GM23248 (cell line): ENCODE measurements around the gene AKT3. TPM values are rescaled to one million over a fixed set of nuclear protein-coding genes. Genes with fewer than 3 reads are reported as not detected.
"Not testable (repeated sequence)": the region's sequence is repeated elsewhere in the genome, so short reads cannot be mapped to it uniquely, and the experiment has no call there.

ENCODE experiments used
- DNase-seq: peaks from one replicate; pipeline ENCODE4 v3.0.0-alpha.2; 2015
- H2AFZ ChIP-seq: fragments of 200-600 bp; sonication (generic); 2 replicates; pipeline ENCODE4 v1.6.1; 2016; ENCODE audit warnings: antibody characterized with exemption
- H3F3A ChIP-seq: fragments of 200-600 bp; sonication (generic); 2 replicates; pipeline ENCODE4 v1.6.1; 2016; ENCODE audit warnings: mild to moderate bottlenecking, antibody characterized with exemption, mixed run types; ENCODE audit not compliant: insufficient read depth
- H3K27ac ChIP-seq: fragments of 200-600 bp; sonication (generic); 2 replicates; pipeline ENCODE4 v1.5.1; 2016; ENCODE audit warnings: mild to moderate bottlenecking
- H3K27me3 ChIP-seq: fragments of 200-600 bp; sonication (generic); replicated peaks from 2 replicates; pipeline ENCODE4 v1.6.1; 2016; ENCODE audit warnings: mild to moderate bottlenecking; ENCODE audit not compliant: insufficient read depth
- H3K36me3 ChIP-seq: fragments of 200-600 bp; sonication (generic); 2 replicates; pipeline ENCODE4 v1.6.1; 2016; ENCODE audit warnings: low read depth, mild to moderate bottlenecking
- H3K4me1 ChIP-seq: fragments of 200-600 bp; sonication (generic); 2 replicates; pipeline ENCODE4 v1.6.1; 2016; ENCODE audit warnings: mild to moderate bottlenecking; ENCODE audit not compliant: insufficient read depth
- H3K4me2 ChIP-seq: fragments of 200-600 bp; sonication (generic); one replicate; pipeline ENCODE4 v1.6.1; 2016; ENCODE audit warnings: mild to moderate bottlenecking; ENCODE audit not compliant: unreplicated experiment
- H3K4me3 ChIP-seq: fragments of 200-600 bp; sonication (generic); 2 replicates; pipeline ENCODE4 v1.5.1; 2016; ENCODE audit warnings: mild to moderate bottlenecking
- H3K79me2 ChIP-seq: fragments of 200-600 bp; sonication (generic); 2 replicates; pipeline ENCODE4 v1.6.1; 2016; ENCODE audit warnings: mild to moderate bottlenecking; ENCODE audit not compliant: insufficient read depth
- H3K9ac ChIP-seq: fragments of 200-600 bp; sonication (generic); 2 replicates; pipeline ENCODE4 v1.6.1; 2016; ENCODE audit warnings: mild to moderate bottlenecking
- H3K9me2 ChIP-seq: fragments of 200-600 bp; sonication (generic); 2 replicates; pipeline ENCODE4 v1.6.1; 2016; ENCODE audit warnings: mixed run types, mild to moderate bottlenecking, moderate library complexity; ENCODE audit not compliant: insufficient read depth
- H3K9me3 ChIP-seq: fragments of 200-600 bp; sonication (generic); one replicate; pipeline ENCODE4 v1.6.1; 2017; ENCODE audit warnings: low read depth
- H4K20me1 ChIP-seq: fragments of 200-600 bp; sonication (generic); 2 replicates; pipeline ENCODE4 v1.6.0; 2016; ENCODE audit not compliant: insufficient read depth
- EZH2 ChIP-seq: fragments of 200-600 bp; sonication (generic); IDR thresholded peaks from 2 replicates; pipeline ENCODE4 v1.6.1; 2018; ENCODE audit warnings: antibody characterized with exemption, mild to moderate bottlenecking; ENCODE audit not compliant: insufficient read depth, poor library complexity, severe bottlenecking
- EZH2phosphoT487 ChIP-seq: fragments of 200-600 bp; sonication (generic); IDR thresholded peaks from 2 replicates; pipeline ENCODE4 v1.6.1; 2018; ENCODE audit warnings: antibody characterized with exemption, moderate library complexity, mild to moderate bottlenecking, low read depth; ENCODE audit not compliant: insufficient read depth
- WGBS, 2 experiments: methylation state at CpG; one replicate each; pipeline ENCODE4 v1.1.6; 2015 to 2017; ENCODE audit warnings: low lambda C conversion rate in 2 of 2, low coverage in 1 of 2; ENCODE audit errors: missing lambda C conversion rate in 2 of 2; 5-methylcytosine and 5-hydroxymethylcytosine counted together
- in situ Hi-C: fragments of 300-500 bp; cut with MboI; formaldehyde crosslinking; loops from 2 replicates; pipeline ENCODE4 v1.15.0; 2020
- polyA plus RNA-seq: library from polyadenylated mRNA; unstranded; fragments of >200 nt; fragmentation: Nextera tagmentation; extraction: Ambion mirVana; gene quantifications from 2 replicates; pipeline ENCODE4 v1.2.1, GENCODE V29; 2016
- total RNA-seq: library from RNA; depleted of rRNA; stranded (reverse); fragments of >200 nt; shearing (Covaris generic); gene quantifications from 2 replicates; pipeline ENCODE4 v1.2.3, GENCODE V29; 2014

Gene AKT3
- total and polyA plus RNA-seq, 2 experiments from 2014 or later, result 9.1 to 31.2 TPM

DNA sequence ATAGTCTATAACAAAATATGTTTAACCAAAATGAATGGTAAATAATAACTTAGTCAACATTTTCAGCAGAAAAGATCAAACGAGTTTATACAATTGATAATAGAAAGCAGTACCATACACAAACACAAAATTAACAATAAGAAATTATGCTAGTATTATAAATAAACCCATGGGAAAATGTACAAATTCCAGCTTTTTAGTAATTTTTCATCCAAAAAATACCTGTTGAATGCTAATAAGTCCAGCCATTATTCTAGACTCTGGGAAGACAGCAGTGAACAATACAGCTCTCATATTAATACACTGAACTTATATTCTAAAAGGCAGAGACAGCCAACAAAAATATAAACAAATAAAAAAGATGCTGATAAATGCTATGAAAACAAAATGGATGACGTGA, 66.3 kb downstream of the AKT3 start:
- Histone ChIP-seq H3K4me3 (no peak overlapping the region), H3K9ac (no peak overlapping the region), H3K4me1 (no peaks in the 10 kb centered on the region), H3K36me3 (no peaks in the 10 kb centered on the region), H3K79me2 (peaks cover 96% of the 10 kb centered on the region), H2AFZ (no peak overlapping the region), H3K4me2 (no peak overlapping the region), H3K27me3 (no peaks in the 10 kb centered on the region), H3K27ac (no peak overlapping the region), H3K9me3 (no peaks in the 10 kb centered on the region), H3K9me2 (no peaks in the 10 kb centered on the region), H3F3A (no peaks in the 10 kb centered on the region), H4K20me1 (0 out of 2 replicates have a peak, but pooled peaks cover 3% of the 10 kb centered on the region)
- in situ Hi-C loops, result no loop called here
- WGBS, 2 experiments, result 74 to 86% methylated on average over 2 of the region's 2 CpGs
- TF ChIP-seq EZH2phosphoT487 (no peak), EZH2 (no peak)
- no peak for DNase-seq

DNA sequence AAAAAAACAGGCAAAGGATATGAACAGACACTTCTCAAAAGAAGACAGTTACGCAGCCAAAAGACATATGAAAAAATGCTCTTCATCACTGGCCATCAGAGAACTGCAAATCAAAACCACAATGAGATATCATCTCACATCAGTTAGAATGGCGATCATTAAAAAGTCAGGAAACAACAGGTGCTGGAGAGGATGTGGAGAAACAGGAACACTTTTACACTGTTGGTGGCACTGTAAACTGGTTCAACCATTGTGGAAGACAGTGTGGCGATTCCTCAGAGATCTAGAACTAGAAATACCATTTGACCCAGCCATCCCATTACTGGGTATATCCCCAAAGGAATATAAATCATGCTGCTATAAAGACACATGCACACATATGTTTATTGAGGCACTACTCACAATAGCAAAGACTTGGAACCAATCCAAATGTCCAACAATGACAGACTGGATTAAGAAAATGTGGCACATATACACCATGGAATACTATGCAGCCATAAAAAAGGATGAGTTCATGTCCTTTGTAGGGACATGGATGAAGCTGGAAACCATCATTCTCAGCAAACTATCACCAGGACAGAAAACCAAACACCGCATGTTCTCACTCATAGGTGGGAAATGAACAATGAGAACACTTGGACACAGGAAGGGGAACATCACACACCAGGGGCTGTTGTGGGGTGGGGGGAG, 77.5 kb downstream of the AKT3 start:
- 96 to 97% methylated on average over 4 of the region's 4 CpGs for WGBS, 2 experiments
- H3K4me3 ChIP-seq, H3F3A ChIP-seq, H3K4me1 ChIP-seq, H3K4me2 ChIP-seq, DNase-seq, H3K27ac ChIP-seq, H3K9ac ChIP-seq, H3K9me2 ChIP-seq, H3K36me3 ChIP-seq, in situ Hi-C loops, H3K9me3 ChIP-seq, H2AFZ ChIP-seq, H3K27me3 ChIP-seq, H4K20me1 ChIP-seq: not testable (repeated sequence)
- H3K79me2 ChIP-seq, result peaks cover 90% of the 10 kb centered on the region

DNA sequence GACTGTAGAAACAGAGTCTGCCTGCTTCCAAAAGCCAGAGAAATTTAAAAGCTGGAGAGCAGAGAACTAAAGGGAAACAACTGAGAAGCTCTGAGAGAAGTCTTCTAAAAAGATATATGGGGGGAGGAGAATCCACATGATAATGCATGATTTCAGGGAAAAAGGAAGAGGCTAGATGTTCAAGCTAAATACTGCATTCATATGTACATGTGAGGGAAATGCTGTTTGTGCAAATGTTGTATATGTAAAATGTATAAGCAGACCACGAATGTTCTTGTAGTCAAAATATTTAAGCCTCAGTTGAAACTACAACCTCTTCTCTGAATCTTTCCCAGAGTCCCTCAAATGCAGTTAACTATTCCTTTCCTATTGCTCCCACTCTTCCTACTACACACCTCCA, 79.2 kb downstream of the AKT3 start:
- Histone ChIP-seq H3K79me2 (peaks cover 91% of the 10 kb centered on the region), H3K27ac (no peak overlapping the region), H3K4me1 (no peaks in the 10 kb centered on the region), H3K27me3 (no peaks in the 10 kb centered on the region), H4K20me1 (no peaks in the 10 kb centered on the region), H3K9me2 (no peaks in the 10 kb centered on the region; the same call in 1 of the 2 replicates), H3K36me3 (no peaks in the 10 kb centered on the region), H3K4me2 (no peak overlapping the region), H3K4me3 (no peak overlapping the region), H3K9me3 (no peaks in the 10 kb centered on the region), H3F3A (no peaks in the 10 kb centered on the region), H3K9ac (no peak overlapping the region), H2AFZ (no peak overlapping the region)
- no peak for TF ChIP-seq EZH2
- no peak for TF ChIP-seq EZH2phosphoT487
- WGBS, 2 experiments, result 89 to 94% methylated on average over 1 of the region's 1 CpG
- no peak for DNase-seq
- in situ Hi-C loops, result no loop called here

GRCh38 chr1:243765676-243766075, 84.4 kb downstream of the AKT3 start:
- H3K36me3 ChIP-seq, result no peaks in the 10 kb centered on the region
- DNase-seq, result no peak
- H3K4me1 ChIP-seq, result no peaks in the 10 kb centered on the region; the same call in 1 of the 2 replicates
- H3K27ac ChIP-seq, result no peak overlapping the region
- H3K4me3 ChIP-seq, result no peak overlapping the region
- no peaks in the 10 kb centered on the region; the same call in 1 of the 2 replicates for H4K20me1 ChIP-seq
- no peaks in the 10 kb centered on the region; the same call in 1 of the 2 replicates for H3K9me2 ChIP-seq
- H3K9me3 ChIP-seq, result no peaks in the 10 kb centered on the region
- H3K4me2 ChIP-seq, result no peak overlapping the region
- H3K79me2 ChIP-seq, result peaks cover 99% of the 10 kb centered on the region
- H3F3A ChIP-seq, result no peaks in the 10 kb centered on the region
- WGBS, 2 experiments, result 98% methylated on average over 2 of the region's 2 CpGs
- H3K9ac ChIP-seq, result no peak overlapping the region
- no peak overlapping the region for H2AFZ ChIP-seq
- TF ChIP-seq EZH2, result no peak
- no peak for TF ChIP-seq EZH2phosphoT487
- H3K27me3 ChIP-seq, result no peaks in the 10 kb centered on the region
- in situ Hi-C loops, result no loop called here

DNA sequence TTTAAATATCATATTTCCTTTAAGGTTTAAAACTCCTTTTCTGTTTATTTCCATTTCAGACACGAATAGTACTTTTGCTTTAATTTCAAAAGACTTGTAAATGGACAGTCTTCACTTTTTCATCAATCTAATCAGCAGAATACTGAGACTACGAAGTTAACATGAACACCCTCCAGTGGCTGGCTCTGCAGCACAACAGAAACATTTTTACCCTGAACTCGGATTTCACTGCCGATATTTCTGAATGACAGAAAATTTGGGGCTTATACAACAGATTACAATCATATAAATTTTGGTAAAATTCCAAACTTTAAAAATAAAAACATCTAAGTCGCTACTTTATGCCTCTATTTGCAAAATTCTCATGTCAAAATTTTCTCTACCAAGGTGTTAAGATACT, 86.2 kb downstream of the AKT3 start:
- Histone ChIP-seq H3K27me3 (no peaks in the 10 kb centered on the region), H3K27ac (no peak overlapping the region), H3K9ac (no peak overlapping the region), H4K20me1 (no peaks in the 10 kb centered on the region; the same call in 1 of the 2 replicates), H3K79me2 (peaks cover 97% of the 10 kb centered on the region), H3K9me2 (no peaks in the 10 kb centered on the region; the same call in 1 of the 2 replicates), H3K36me3 (no peaks in the 10 kb centered on the region), H3K4me1 (no peaks in the 10 kb centered on the region; the same call in 1 of the 2 replicates), H2AFZ (no peak overlapping the region), H3K9me3 (no peaks in the 10 kb centered on the region), H3K4me2 (no peak overlapping the region), H3F3A (no peaks in the 10 kb centered on the region), H3K4me3 (no peak overlapping the region)
- TF ChIP-seq EZH2 (no peak), EZH2phosphoT487 (no peak)
- DNase-seq, result no peak
- WGBS, 2 experiments, result 76 to 79% methylated on average over 5 of the region's 5 CpGs
- in situ Hi-C loops, result no loop called here
